Activated CD8-positive, alpha-beta T cell treated with anti-CD3 and anti-CD28 coated beads for 36 hours (primary cell): ENCODE data around the gene SLC9A9. TPM values are rescaled to one million over a fixed set of nuclear protein-coding genes. Genes with fewer than 3 reads are reported as not detected.

ENCODE experiments used
- ATAC-seq: fragments of 200-7000 bp; cut with Tn5 transposase; one replicate; pipeline ENCODE4 v1.10.0; 2021; ENCODE audit warnings: mild to moderate bottlenecking, moderate library complexity
- CTCF ChIA-PET: fragments of 350-600 bp; sonication (Branson Sonifier 250); formaldehyde crosslinking; loops from one replicate; lab custom pipeline; 2021; ENCODE audit warnings: antibody characterized with exemption; lab: Charles Lee
- POLR2A ChIA-PET: fragments of 350-600 bp; sonication (Branson Sonifier 250); formaldehyde crosslinking; loops from one replicate; lab custom pipeline; 2021; ENCODE audit warnings: antibody characterized with exemption; lab: Charles Lee
- DNase-seq: peaks from one replicate; pipeline ENCODE4 v3.0.0-alpha.2; 2020
- H3K27ac Mint-ChIP-seq: one replicate; pipeline ENCODE4 v1.8.0; 2021; ENCODE audit warnings: mild to moderate bottlenecking, mixed read lengths
- H3K27me3 Mint-ChIP-seq: one replicate; pipeline ENCODE4 v1.8.0; 2021; ENCODE audit warnings: mixed read lengths
- H3K36me3 Mint-ChIP-seq: one replicate; pipeline ENCODE4 v1.8.0; 2021; ENCODE audit warnings: low read depth, mixed read lengths
- H3K4me1 Mint-ChIP-seq: one replicate; pipeline ENCODE4 v1.8.0; 2021; ENCODE audit warnings: low read depth, mixed read lengths
- H3K4me3 Mint-ChIP-seq: one replicate; pipeline ENCODE4 v1.8.0; 2021; ENCODE audit warnings: mild to moderate bottlenecking, moderate library complexity, mixed read lengths
- H3K9me3 Mint-ChIP-seq: one replicate; pipeline ENCODE4 v1.8.0; 2021; ENCODE audit warnings: mixed read lengths
- intact Hi-C: fragments of 100-400 bp; cut with micrococcal nuclease; formaldehyde crosslinking; loops from one replicate; pipeline ENCODE4 v1.10.0; 2022
- total RNA-seq, 2 experiments: library from RNA; stranded (reverse); gene quantifications; one replicate each; pipeline ENCODE4 v1.2.3, GENCODE V29; 2021
- TF ChIP-seq, protein P1 (sequence below): fragments of 200-600 bp; IDR thresholded peaks from one replicate; pipeline ENCODE4 v1.8.0; 2022; ENCODE audit warnings: antibody characterized with exemption, mild to moderate bottlenecking

Gene SLC9A9
- total RNA-seq, 2 experiments from 2014 or later = 1.9 to 2.2 TPM

DNA sequence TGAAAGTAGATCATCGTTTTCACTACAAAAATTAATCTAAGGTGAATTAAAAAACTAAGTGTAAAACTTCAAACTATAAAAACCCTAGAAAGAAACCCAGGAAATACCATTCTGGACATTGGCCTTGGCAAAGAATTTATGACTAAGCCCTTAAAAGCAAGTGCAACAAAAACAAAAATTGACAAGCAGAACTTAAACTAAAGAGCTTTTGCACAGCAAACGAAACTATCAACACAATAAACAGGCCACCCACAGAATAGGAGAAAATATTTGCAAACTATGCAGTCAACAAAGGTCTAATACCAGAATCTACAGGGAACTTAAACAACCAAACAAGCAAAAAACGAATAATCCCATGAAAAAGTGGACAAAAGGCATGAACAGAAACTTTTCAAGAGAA, 426.7 kb downstream of the SLC9A9 start:
- TF ChIP-seq, protein P1, sequence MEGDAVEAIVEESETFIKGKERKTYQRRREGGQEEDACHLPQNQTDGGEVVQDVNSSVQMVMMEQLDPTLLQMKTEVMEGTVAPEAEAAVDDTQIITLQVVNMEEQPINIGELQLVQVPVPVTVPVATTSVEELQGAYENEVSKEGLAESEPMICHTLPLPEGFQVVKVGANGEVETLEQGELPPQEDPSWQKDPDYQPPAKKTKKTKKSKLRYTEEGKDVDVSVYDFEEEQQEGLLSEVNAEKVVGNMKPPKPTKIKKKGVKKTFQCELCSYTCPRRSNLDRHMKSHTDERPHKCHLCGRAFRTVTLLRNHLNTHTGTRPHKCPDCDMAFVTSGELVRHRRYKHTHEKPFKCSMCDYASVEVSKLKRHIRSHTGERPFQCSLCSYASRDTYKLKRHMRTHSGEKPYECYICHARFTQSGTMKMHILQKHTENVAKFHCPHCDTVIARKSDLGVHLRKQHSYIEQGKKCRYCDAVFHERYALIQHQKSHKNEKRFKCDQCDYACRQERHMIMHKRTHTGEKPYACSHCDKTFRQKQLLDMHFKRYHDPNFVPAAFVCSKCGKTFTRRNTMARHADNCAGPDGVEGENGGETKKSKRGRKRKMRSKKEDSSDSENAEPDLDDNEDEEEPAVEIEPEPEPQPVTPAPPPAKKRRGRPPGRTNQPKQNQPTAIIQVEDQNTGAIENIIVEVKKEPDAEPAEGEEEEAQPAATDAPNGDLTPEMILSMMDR = no peak
- Mint-ChIP-seq H3K4me3 (no peak overlapping the region), H3K27ac (no peak overlapping the region), H3K27me3 (no peaks in the 10 kb centered on the region), H3K4me1 (peaks cover 10% of the 10 kb centered on the region), H3K36me3 (no peaks in the 10 kb centered on the region), H3K9me3 (no peaks in the 10 kb centered on the region)
- intact Hi-C loops = no loop called here
- ATAC-seq (no peak), DNase-seq (no peak)
- ChIA-PET CTCF (interaction anchor here (8.3 kb wide), 1 partner anchor 13 kb away, joined by 36 read pairs; no protein-coding TSS in a partner anchor), POLR2A (interaction anchor here (0.8 kb wide), 1 partner anchor 17 kb away, joined by 3 read pairs; no protein-coding TSS in a partner anchor)

DNA sequence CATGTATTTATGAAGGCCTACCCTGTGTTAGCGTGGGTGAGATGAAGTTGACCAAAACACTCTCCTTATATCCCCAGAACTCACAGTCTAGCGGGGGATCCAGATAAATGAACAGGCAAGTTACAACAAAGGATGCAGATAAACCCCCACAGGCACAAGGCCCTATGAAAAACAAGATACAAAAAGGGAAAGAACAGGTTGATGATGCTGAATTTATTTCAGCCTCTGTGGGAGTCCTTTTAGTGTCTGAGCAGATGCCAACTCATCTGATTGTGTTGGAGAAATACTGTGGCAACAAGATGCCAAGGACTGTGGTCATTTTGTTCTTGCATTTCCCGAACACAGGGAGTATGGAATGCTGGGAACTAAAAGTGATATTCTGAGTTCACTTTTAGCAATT, 428.7 kb downstream of the SLC9A9 start:
- DNase-seq = no peak
- Mint-ChIP-seq H3K9me3 (no peaks in the 10 kb centered on the region), H3K4me1 (peaks cover 10% of the 10 kb centered on the region), H3K36me3 (no peaks in the 10 kb centered on the region), H3K27ac (no peak overlapping the region), H3K4me3 (no peak overlapping the region), H3K27me3 (no peaks in the 10 kb centered on the region)
- POLR2A ChIA-PET = no interaction called here
- intact Hi-C loops = no loop called here
- no peak for ATAC-seq
- CTCF ChIA-PET = interaction anchor here (8.3 kb wide), 1 partner anchor 15 kb away, joined by 36 read pairs; no protein-coding TSS in a partner anchor
- TF ChIP-seq, protein P1 = no peak

DNA sequence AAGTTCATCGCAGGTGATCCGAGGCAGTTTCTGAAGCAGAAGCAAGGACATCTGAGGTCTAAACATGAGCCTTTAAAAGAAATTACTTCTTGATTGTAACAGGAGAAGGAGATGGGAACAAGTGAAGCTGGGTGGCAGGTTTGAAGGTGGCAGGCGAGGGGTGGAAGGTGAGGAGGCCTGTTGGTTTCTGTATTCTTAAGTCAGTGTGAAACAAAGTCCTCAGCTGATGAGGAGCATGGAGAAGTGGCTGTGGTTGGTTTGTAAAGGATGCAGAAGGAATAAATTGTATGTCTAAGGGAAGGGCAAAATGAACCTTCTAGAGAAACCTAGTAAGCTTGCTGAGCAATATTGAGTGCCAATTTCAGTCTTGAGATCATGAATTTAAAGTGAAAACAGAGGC, 429.9 kb downstream of the SLC9A9 start:
- H3K27me3 Mint-ChIP-seq = no peaks in the 10 kb centered on the region
- intact Hi-C loops = no loop called here
- CTCF ChIA-PET = no interaction called here
- H3K4me1 Mint-ChIP-seq = peaks cover 5% of the 10 kb centered on the region
- ATAC-seq (no peak), DNase-seq (no peak)
- H3K4me3 Mint-ChIP-seq = no peak overlapping the region
- TF ChIP-seq, protein P1 = no peak
- POLR2A ChIA-PET = no interaction called here
- no peaks in the 10 kb centered on the region for H3K9me3 Mint-ChIP-seq
- no peaks in the 10 kb centered on the region for H3K36me3 Mint-ChIP-seq
- H3K27ac Mint-ChIP-seq = no peak overlapping the region

DNA sequence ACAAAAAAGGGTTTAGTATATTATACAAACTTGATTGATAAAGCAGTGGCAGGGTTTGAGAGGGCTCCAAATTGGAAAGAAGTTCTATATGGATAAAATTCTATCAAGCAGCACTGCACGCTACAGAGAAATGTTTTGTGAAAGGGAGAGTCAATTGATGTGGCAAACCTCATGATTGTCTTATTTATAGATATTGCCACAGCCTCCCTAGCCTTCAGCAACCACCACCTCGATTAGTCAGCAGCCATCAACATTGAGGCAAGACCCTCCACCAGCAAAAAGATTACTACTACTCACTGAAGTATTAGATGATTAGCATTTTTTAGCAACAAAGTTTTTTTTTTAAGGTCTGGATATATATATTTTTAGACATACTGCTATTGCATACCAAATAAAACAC, 432.0 kb downstream of the SLC9A9 start:
- intact Hi-C loops = no loop called here
- no peak for DNase-seq
- ChIA-PET POLR2A (no interaction called here), CTCF (no interaction called here)
- TF ChIP-seq, protein P1 = no peak
- H3K4me3 Mint-ChIP-seq = no peak overlapping the region
- no peak overlapping the region for H3K27ac Mint-ChIP-seq
- H3K9me3 Mint-ChIP-seq = no peaks in the 10 kb centered on the region
- ATAC-seq = no peak
- H3K27me3 Mint-ChIP-seq = no peaks in the 10 kb centered on the region
- H3K36me3 Mint-ChIP-seq = no peaks in the 10 kb centered on the region
- peaks cover 5% of the 10 kb centered on the region for H3K4me1 Mint-ChIP-seq

DNA sequence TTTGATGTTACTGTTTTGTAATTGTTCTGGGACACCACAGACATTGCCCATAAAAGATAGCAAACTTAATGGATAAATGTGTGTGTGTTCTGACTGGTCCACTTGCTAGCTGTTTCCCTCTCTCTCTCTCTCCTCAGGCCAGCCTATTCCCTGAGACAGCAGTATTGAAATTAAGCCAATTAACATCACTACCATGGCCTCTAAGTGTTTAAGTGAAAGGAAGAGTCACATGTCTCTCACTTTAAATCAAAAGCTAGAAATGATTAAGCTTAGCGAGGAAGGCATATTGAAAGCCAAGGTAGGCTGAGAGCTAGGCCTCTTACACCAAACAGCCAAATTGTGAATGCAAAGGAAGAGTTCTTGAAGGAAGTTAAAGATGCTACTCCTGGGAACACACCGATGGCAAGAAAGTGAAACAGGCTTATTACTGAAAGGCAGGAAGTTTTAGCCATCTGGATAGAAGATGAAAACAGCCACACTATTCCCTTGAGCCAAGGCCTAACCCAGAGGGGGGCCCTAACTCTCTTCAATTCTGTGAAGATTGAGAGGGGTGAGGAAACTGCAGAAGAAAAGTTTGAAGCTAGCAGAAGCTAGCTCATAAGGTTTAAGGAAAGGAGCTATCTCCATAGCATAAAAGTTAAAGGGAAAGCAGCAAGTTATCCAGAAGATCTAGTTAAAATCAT, 433.6 kb downstream of the SLC9A9 start:
- H3K4me3 Mint-ChIP-seq = no peak overlapping the region
- no peak for DNase-seq
- intact Hi-C loops = no loop called here
- H3K27me3 Mint-ChIP-seq = no peaks in the 10 kb centered on the region
- CTCF ChIA-PET = interaction anchor here (0.9 to 1.4 kb wide), 2 partner anchors 19 to 234 kb away, joined by 3 read pairs; no protein-coding TSS in a partner anchor
- H3K27ac Mint-ChIP-seq = no peak overlapping the region
- peaks cover 5% of the 10 kb centered on the region for H3K4me1 Mint-ChIP-seq
- POLR2A ChIA-PET = no interaction called here
- H3K9me3 Mint-ChIP-seq = no peaks in the 10 kb centered on the region
- H3K36me3 Mint-ChIP-seq = no peaks in the 10 kb centered on the region
- no peak for ATAC-seq
- TF ChIP-seq, protein P1 = no peak
